OCI-LY3 (cell line): ENCODE data around the gene LPCAT2.

Source experiments
- H2AFZ ChIP-seq: fragments of 200-600, 300-600 bp; shearing (Covaris generic); 2 replicates; pipeline ENCODE4 v1.6.0; 2014; ENCODE audit warnings: antibody characterized with exemption, low read depth, low read length
- H3K27ac ChIP-seq: fragments of 200-600, 300-600 bp; sonication (generic); 2 replicates; pipeline ENCODE4 v1.5.1; 2014; ENCODE audit warnings: mild to moderate bottlenecking, low read length, moderate library complexity, mixed read lengths
- H3K27me3 ChIP-seq: fragments of 200-600, 300-600 bp; sonication (generic); 2 replicates; pipeline ENCODE4 v1.6.1; 2014; ENCODE audit warnings: low read depth, low read length, mixed read lengths
- H3K36me3 ChIP-seq: fragments of 200-600, 300-600 bp; sonication (generic); replicated peaks from 2 replicates; pipeline ENCODE3; 2014; ENCODE audit warnings: low read depth, low read length, mixed read lengths
- H3K4me1 ChIP-seq: fragments of 300-600, 200-600 bp; sonication (generic); 2 replicates; pipeline ENCODE4 v1.6.1; 2014; ENCODE audit warnings: low read length, mixed read lengths
- H3K4me2 ChIP-seq: fragments of 200-600, 300-600 bp; sonication (generic); 2 replicates; pipeline ENCODE4 v1.6.1; 2014; ENCODE audit warnings: low read length, mixed read lengths
- H3K4me3 ChIP-seq: fragments of 300-600, 200-600 bp; sonication (generic); 2 replicates; pipeline ENCODE4 v1.5.1; 2014; ENCODE audit warnings: antibody characterized with exemption, mild to moderate bottlenecking, low read length, moderate library complexity
- H3K79me2 ChIP-seq: fragments of 300-600, 200-600 bp; shearing (Covaris generic); 2 replicates; pipeline ENCODE4 v1.6.1; 2014; ENCODE audit warnings: mild to moderate bottlenecking, low read length, mixed read lengths
- H3K9ac ChIP-seq: fragments of 300-600, 200-600 bp; shearing (Covaris generic); 2 replicates; pipeline ENCODE4 v1.6.0; 2014; ENCODE audit warnings: mild to moderate bottlenecking, low read length, moderate library complexity
- H3K9me3 ChIP-seq: fragments of 200-600, 300-600 bp; shearing (Covaris generic); 2 replicates; pipeline ENCODE4 v1.6.1; 2014; ENCODE audit warnings: low read length, mixed read lengths; ENCODE audit not compliant: insufficient read depth
- H4K20me1 ChIP-seq: fragments of 200-600, 300-600 bp; sonication (generic); 2 replicates; pipeline ENCODE4 v1.6.1; 2016; ENCODE audit warnings: low read length, mixed read lengths; ENCODE audit not compliant: insufficient read depth
- CTCF ChIP-seq: fragments of 200-600, 300-600 bp; sonication (generic); IDR thresholded peaks from 2 replicates; pipeline ENCODE4 v1.5.1; 2014; ENCODE audit warnings: antibody characterized with exemption, low read length, low read depth
- EZH2phosphoT487 ChIP-seq: fragments of 200-600 bp; shearing (Covaris generic); IDR thresholded peaks from 2 replicates; pipeline ENCODE4 v1.6.1; 2018; ENCODE audit warnings: antibody characterized with exemption, mixed run types, low read depth

Gene LPCAT2

GRCh38 chr16:55508941-55509931 lies at the start of gene LPCAT2:
Gene LPCAT2 (plus strand): TSS chr16:55509072. CDS start chr16:55509182, 110 bp downstream.
- H3K4me2 ChIP-seq = no peak within 1 kb of the TSS
- TF ChIP-seq CTCF (no peak), EZH2phosphoT487 (no peak)
- H3K79me2 ChIP-seq = no peaks in the 10 kb centered on the region
- no peak within 1 kb of the TSS for H3K27ac ChIP-seq
- H3K36me3 ChIP-seq = no peaks in the 10 kb centered on the region
- H3K27me3 ChIP-seq = no peaks in the 10 kb centered on the region
- H3K9ac ChIP-seq = no peak within 1 kb of the TSS
- H3K4me1 ChIP-seq = no peaks in the 10 kb centered on the region
- H4K20me1 ChIP-seq = no peaks in the 10 kb centered on the region
- H2AFZ ChIP-seq = no peak within 1 kb of the TSS
- H3K4me3 ChIP-seq = no peak within 1 kb of the TSS
- H3K9me3 ChIP-seq = 0 out of 2 replicates have a peak, but pooled peaks cover 4% of the 10 kb centered on the region

- no peak overlapping the region for H3K9ac ChIP-seq
- no peak overlapping the region for H2AFZ ChIP-seq
- H3K9me3 ChIP-seq = no peaks in the 10 kb centered on the region
- H3K4me2 ChIP-seq = no peak overlapping the region
- no peak overlapping the region for H3K27ac ChIP-seq
- no peaks in the 10 kb centered on the region for H3K27me3 ChIP-seq
- no peaks in the 10 kb centered on the region for H3K4me1 ChIP-seq
- no peaks in the 10 kb centered on the region for H3K79me2 ChIP-seq
- TF ChIP-seq CTCF (no peak), EZH2phosphoT487 (no peak)
- no peak overlapping the region for H3K4me3 ChIP-seq
- no peaks in the 10 kb centered on the region for H3K36me3 ChIP-seq
- H4K20me1 ChIP-seq = no peaks in the 10 kb centered on the region
Measured at GRCh38 chr16:55462241-55462640, 46.6 kb upstream of the LPCAT2 start.

DNA sequence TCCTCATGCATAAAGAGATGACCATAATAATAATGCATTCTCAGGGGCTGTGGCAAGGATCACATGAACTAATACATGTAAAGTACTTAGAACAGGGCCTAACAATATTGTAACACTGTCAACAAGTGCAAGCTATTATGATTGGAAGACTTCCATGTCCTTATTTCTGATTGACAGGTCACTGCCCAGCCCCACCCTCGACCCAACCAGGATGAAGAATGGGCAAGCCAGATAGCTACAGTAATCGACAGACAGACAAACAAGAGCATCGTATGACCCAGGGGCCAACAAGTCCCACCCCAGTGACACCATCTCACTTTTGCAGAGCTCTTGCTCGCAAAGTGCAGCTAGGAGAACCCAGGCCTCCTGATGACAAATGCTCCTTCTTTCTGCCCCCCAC lies 44.5 kb upstream of the LPCAT2 start:
- H4K20me1 ChIP-seq = no peaks in the 10 kb centered on the region
- no peak overlapping the region for H3K27ac ChIP-seq
- H3K9ac ChIP-seq = no peak overlapping the region
- H3K4me3 ChIP-seq = no peak overlapping the region
- no peaks in the 10 kb centered on the region for H3K27me3 ChIP-seq
- H3K9me3 ChIP-seq = no peaks in the 10 kb centered on the region
- no peaks in the 10 kb centered on the region for H3K36me3 ChIP-seq
- no peak for TF ChIP-seq EZH2phosphoT487
- no peak for TF ChIP-seq CTCF
- H3K4me1 ChIP-seq = no peaks in the 10 kb centered on the region
- no peaks in the 10 kb centered on the region for H3K79me2 ChIP-seq
- H3K4me2 ChIP-seq = no peak overlapping the region
- H2AFZ ChIP-seq = no peak overlapping the region

DNA sequence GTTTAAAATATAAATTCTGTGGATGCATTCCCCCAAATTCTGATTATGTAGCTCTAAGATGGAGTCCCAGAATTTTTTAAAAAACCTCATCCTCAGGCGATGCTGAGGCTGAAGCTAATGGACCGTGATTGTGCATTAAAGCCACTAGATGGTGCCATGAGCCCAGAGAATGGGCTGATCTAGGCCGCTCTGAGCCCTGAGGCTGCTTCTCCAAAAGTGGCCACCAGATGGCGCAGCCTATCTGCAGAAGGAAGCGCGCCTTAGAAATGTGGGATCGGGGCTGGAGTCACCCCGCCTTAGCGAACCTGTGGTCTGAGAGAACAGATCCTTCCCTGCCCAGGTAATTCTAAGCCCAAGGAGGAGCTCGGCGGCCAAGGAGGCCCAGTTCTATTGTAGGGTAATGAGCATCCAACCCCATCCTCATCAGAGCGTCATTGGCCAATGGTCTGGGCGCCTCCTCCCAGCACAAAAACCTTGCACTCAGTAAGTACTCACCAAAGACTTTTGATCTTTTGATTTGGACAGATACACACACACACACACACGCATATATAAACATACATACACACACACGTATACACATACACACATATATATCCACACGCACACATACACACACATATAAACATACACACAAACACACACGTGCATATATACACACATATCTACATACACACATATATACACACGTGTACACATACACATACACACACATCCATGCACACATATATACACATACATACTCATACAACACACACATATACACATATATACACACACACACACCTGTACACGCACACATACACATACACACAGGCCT lies 43.6 kb upstream of the LPCAT2 start:
- H3K27ac ChIP-seq = no peak overlapping the region
- no peaks in the 10 kb centered on the region for H3K9me3 ChIP-seq
- no peak overlapping the region for H2AFZ ChIP-seq
- no peaks in the 10 kb centered on the region for H3K4me1 ChIP-seq
- peak overlapping the region; percentile 33; the same call in 1 of the 2 replicates for H3K4me2 ChIP-seq
- H3K79me2 ChIP-seq = no peaks in the 10 kb centered on the region
- TF ChIP-seq EZH2phosphoT487 (no peak), CTCF (peak; percentile 99)
- no peak overlapping the region for H3K4me3 ChIP-seq
- no peak overlapping the region for H3K9ac ChIP-seq
- H3K36me3 ChIP-seq = no peaks in the 10 kb centered on the region
- no peaks in the 10 kb centered on the region for H3K27me3 ChIP-seq
- no peaks in the 10 kb centered on the region for H4K20me1 ChIP-seq
